Psoas muscle (tissue), 8 donors: ENCODE measurements around the gene CNGB1. TPM values are rescaled to one million over a fixed set of nuclear protein-coding genes. Genes with fewer than 3 reads are reported as not detected.

Source experiments
- ATAC-seq, 4 donors: fragments of 200-7000 bp; cut with Tn5 transposase; one replicate each; pipeline ENCODE4 v1.9.1; 2020; ENCODE audit warnings: moderate library complexity in 3 of 4, mild to moderate bottlenecking in 2 of 4
- DNase-seq, 2 donors: peaks; one replicate each; pipeline ENCODE4 v3.0.0-alpha.2; 2020
- H3K27ac ChIP-seq: fragments of 200-600 bp; one replicate; pipeline ENCODE4 v1.8.0; 2022
- H3K27me3 ChIP-seq, 3 donors: fragments of 200-600 bp in 1 of 3; one replicate each; pipeline versions ENCODE4 v1.6.1 to v1.8.0; 2013 to 2022; ENCODE audit warnings: low read length in 2 of 3, mild to moderate bottlenecking in 2 of 3, moderate library complexity in 1 of 3; ENCODE audit not compliant: insufficient read depth in 3 of 3
- H3K36me3 ChIP-seq, 2 donors: fragments of 200-600 bp in 1 of 2; one replicate each; pipeline versions ENCODE4 v1.6.1 to v1.8.0; 2013 to 2022; ENCODE audit warnings: low read depth in 1 of 2, mild to moderate bottlenecking in 1 of 2, moderate library complexity in 1 of 2; ENCODE audit not compliant: insufficient read depth in 1 of 2
- H3K4me1 ChIP-seq: fragments of 200-600 bp; one replicate; pipeline ENCODE4 v1.8.0; 2022
- H3K4me3 ChIP-seq: fragments of 200-600 bp; one replicate; pipeline ENCODE4 v1.8.0; 2022; ENCODE audit warnings: mild to moderate bottlenecking
- H3K9me3 ChIP-seq: fragments of 200-600 bp; one replicate; pipeline ENCODE4 v1.8.0; 2022
- WGBS, 3 donors: extraction: QIAGEN DNeasy Blood & Tissue Kit; methylation state at CpG; one replicate each; pipeline versions ENCODE4 v1.1.6 to v1.1.7; 2013; 5-methylcytosine and 5-hydroxymethylcytosine counted together
- intact Hi-C, 2 donors: fragments of 100-400 bp; cut with DNase I; formaldehyde crosslinking; loops; one replicate each; pipeline versions ENCODE4 v1.11.0 to v1.14.2; 2022
- polyA plus RNA-seq, 3 donors: library from polyadenylated mRNA; stranded (reverse); fragments of 200-250 nt; gene quantifications; one replicate each; pipeline ENCODE4 v1.2.3, GENCODE V29; 2013
- total RNA-seq, 4 donors: library from RNA; stranded (reverse); fragmentation: NEBNext Ultra II Directional in 2 of 4; extraction: Animal tissue kit (Norgen Biotek cat#: 25700) in 2 of 4; gene quantifications; one replicate each; pipeline versions ENCODE4 v1.2.1 to v1.2.4, GENCODE V29; 2021 to 2023
- TF ChIP-seq, protein P1 (sequence below): fragments of 200-600 bp; IDR thresholded peaks from one replicate; pipeline ENCODE4 v1.8.0; 2022; ENCODE audit warnings: antibody characterized with exemption
- donor health status: healthy with polysubstance abuse.
- donor health status: DM: no; HTN: no; CAD: no; lungs with moderate emphysema.
- donor health status: Bipolar disorder and iron deficiency.
- donor health status: healthy.
- donor health status: DM: yes; HTN: yes; CAD: no.
- donor health status: DM: no; HTN: no; CAD: no.
- donor health status: DM: no; HTN: no; CAD: no.
- donor health status: DM: yes; HTN: yes; CAD: no.

CNGB1 gene
- total and polyA plus RNA-seq, 7 donors, result not detected

GRCh38 chr16:58000706-58001676 lies 30.1 kb upstream of the CNGB1 start, which contains the start of gene USB1:
TSS of gene USB1 (plus strand) at chr16:58001407. CDS start at chr16:58001484, 77 bp downstream.
- Histone ChIP-seq H3K4me3 (peak within 1 kb of the TSS; percentile 90), H3K4me1 (peaks cover 11% of the 10 kb centered on the region), H3K36me3 (peaks cover 0 to 36% of the 10 kb centered on the region in 2 donors), H3K27me3 (no peaks in the 10 kb centered on the region), H3K9me3 (no peaks in the 10 kb centered on the region), H3K27ac (peak within 1 kb of the TSS; percentile 91)
- WGBS, 3 donors, result 0 to 1% (median 1%) methylated on average over 54 to 81 of the region's 81 CpGs
- intact Hi-C loops, result loop anchor here (1.0 to 10.0 kb wide), 4 partner anchors 102 to 414 kb away; no protein-coding TSS in a partner anchor
- peak; percentile 88 to 93 for DNase-seq
- peak; percentile 91 to 95 (median 92) for ATAC-seq
- TF ChIP-seq, protein P1, sequence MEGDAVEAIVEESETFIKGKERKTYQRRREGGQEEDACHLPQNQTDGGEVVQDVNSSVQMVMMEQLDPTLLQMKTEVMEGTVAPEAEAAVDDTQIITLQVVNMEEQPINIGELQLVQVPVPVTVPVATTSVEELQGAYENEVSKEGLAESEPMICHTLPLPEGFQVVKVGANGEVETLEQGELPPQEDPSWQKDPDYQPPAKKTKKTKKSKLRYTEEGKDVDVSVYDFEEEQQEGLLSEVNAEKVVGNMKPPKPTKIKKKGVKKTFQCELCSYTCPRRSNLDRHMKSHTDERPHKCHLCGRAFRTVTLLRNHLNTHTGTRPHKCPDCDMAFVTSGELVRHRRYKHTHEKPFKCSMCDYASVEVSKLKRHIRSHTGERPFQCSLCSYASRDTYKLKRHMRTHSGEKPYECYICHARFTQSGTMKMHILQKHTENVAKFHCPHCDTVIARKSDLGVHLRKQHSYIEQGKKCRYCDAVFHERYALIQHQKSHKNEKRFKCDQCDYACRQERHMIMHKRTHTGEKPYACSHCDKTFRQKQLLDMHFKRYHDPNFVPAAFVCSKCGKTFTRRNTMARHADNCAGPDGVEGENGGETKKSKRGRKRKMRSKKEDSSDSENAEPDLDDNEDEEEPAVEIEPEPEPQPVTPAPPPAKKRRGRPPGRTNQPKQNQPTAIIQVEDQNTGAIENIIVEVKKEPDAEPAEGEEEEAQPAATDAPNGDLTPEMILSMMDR, result peak; percentile 78

GRCh38 chr16:57999971-58000705 lies 29.2 kb upstream of the CNGB1 start, which contains the start of gene ZNF319:
TSS of gene ZNF319 (minus strand) at chr16:58000672. CDS start at chr16:57998265, 2,407 bp downstream.
- no peaks in the 10 kb centered on the region for H3K9me3 ChIP-seq
- peak in 1 of 2 donors; percentile 59 for DNase-seq
- intact Hi-C loops, result loop anchor here (1.0 to 10.0 kb wide), 5 partner anchors 99 to 413 kb away; no protein-coding TSS in a partner anchor
- H3K27me3 ChIP-seq, result no peaks in the 10 kb centered on the region
- TF ChIP-seq, protein P1, result no peak
- H3K4me1 ChIP-seq, result peaks cover 11% of the 10 kb centered on the region
- peaks cover 0 to 44% of the 10 kb centered on the region in 2 donors for H3K36me3 ChIP-seq
- 0 to 1% (median 0%) methylated on average over 40 to 94 of the region's 95 CpGs for WGBS, 3 donors
- peak within 1 kb of the TSS; percentile 90 for H3K4me3 ChIP-seq
- ATAC-seq, result peak in 2 of 4 donors; percentile 1 to 7
- H3K27ac ChIP-seq, result peak within 1 kb of the TSS; percentile 91

DNA sequence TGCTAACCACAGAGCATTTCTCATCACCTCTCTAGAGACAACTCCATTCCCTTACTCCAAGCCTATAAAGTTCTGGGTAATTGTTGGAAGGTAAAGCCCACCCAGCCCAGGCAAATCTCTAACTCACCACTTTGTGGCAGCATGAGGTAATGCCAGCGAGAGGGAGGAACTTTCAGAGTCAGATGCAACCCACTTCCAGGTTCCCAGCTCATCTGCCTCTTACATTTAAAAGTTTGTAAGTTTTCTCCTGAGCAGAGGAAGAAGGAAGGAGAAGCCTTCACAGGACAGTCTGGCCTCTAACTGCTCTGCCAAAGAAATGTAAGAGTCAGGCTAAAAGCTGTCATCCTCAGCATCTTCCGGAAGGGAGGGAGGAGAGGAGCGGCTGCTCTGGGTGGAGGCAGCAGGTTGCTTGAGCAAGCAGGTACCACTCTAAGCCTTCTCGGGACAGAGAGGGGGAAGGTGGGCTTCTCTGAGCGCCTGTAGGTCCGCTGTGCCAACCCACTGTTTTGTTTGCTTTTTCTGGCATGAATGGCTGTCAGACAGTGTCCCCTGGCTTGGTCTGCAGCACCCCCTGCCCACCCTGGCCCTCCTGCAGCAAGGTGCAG lies 28.5 kb upstream of the CNGB1 start:
- intact Hi-C loops, result loop anchor here in 1 of 2 donors (2.0 kb wide), 1 partner anchor 99 kb away; no protein-coding TSS in a partner anchor
- no peaks in the 10 kb centered on the region for H3K9me3 ChIP-seq
- WGBS, 3 donors, result 14 to 26% (median 15%) methylated on average over 6 of the region's 6 CpGs
- no peak for DNase-seq
- H3K4me1 ChIP-seq, result peaks cover 7% of the 10 kb centered on the region
- TF ChIP-seq, protein P1, result no peak
- no peaks in the 10 kb centered on the region for H3K27me3 ChIP-seq
- H3K27ac ChIP-seq, result peak overlapping the region; percentile 91
- peak overlapping the region; percentile 90 for H3K4me3 ChIP-seq
- ATAC-seq, result no peak
- peaks cover 0 to 49% of the 10 kb centered on the region in 2 donors for H3K36me3 ChIP-seq

DNA sequence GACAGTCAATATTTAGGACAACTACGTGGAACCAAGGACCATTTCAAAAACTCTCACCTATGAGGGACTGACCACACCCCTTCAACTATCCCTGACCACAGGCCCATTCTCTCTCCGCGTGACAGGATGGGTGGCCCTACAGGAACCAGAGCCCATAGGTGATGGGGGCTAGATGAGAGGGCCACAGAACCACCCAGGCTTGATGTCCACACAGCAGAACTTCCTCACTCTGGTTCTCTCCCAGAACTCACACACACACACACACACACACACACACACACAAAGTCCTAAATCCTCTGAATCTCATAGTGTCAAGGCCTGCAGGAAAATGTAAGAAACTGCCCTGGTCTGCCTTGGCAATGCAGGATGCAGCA lies 28.1 kb upstream of the CNGB1 start:
- peaks cover 7% of the 10 kb centered on the region for H3K4me1 ChIP-seq

More for the DNA sequence above, 28.1 kb upstream of the CNGB1 start:
- ATAC-seq (no peak), DNase-seq (no peak)
- peaks cover 0 to 49% of the 10 kb centered on the region in 2 donors for H3K36me3 ChIP-seq
- H3K9me3 ChIP-seq, result no peaks in the 10 kb centered on the region
- H3K27me3 ChIP-seq, result no peaks in the 10 kb centered on the region
- WGBS, 3 donors, result 69 to 85% (median 85%) methylated on average over 3 of the region's 3 CpGs
- TF ChIP-seq, protein P1, result no peak
- H3K27ac ChIP-seq, result peak overlapping the region; percentile 91
- intact Hi-C loops, result loop anchor here in 1 of 2 donors (2.0 kb wide), 1 partner anchor 98 kb away; no protein-coding TSS in a partner anchor
- H3K4me3 ChIP-seq, result peak overlapping the region; percentile 90
